ENCODE measurements around the gene LAPTM5. TPM values are rescaled to one million over a fixed set of nuclear protein-coding genes. Genes with fewer than 3 reads are reported as not detected.

LAPTM5 gene
- total and polyA plus RNA-seq, 2 donors: 88.6 to 364 TPM

DNA sequence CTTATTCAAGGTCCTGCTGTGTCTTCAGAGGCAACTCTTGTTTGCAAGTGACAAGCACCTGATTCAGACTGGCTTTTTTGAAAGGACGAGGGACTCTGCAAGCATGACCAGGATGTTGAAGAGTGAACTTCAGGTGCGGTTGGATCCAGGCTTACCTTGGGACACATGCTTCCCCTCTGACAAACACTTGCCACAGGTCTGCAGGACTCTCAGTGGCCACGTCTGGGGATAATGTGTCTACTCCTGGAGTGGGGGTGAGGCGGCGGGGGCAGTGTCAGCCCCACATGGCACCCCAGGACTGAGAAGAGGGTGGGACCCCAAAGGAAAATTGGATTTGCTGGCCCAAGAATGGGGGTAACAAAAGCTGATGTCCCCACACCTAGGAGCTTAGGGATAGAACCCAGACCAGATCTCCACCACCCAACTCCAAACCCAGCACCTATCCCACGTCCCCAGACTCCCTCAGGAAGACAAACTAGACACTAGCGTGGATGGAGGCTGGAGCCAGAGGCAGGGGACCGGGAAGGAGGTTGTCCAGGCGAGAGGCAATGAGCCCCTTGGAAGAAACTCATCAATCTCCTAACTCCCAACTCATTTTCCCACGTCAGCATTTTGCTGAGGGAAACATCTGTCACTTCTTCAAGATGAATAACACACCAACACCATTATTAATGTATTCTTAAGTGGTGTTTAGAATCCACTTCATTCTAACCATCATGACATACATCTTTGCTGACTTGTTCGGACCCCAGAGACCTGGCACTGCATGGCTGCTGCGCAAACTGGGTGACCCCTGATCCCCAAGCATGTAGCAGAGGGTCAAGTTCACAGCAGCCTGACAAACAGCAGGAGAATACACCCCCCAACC lies 32.0 kb upstream of the LAPTM5 start:
- WGBS: 85% methylated on average over 12 of the region's 12 CpGs
- Histone ChIP-seq H3K27me3 (ENCODE audit: control insufficient read depth in 2 of 2, insufficient read depth in 1 of 2, low read length in 1 of 2) (peaks cover 0 to 33% of the 10 kb centered on the region in 2 donors), H3K4me3 (ENCODE audit: low read length in 2 of 2) (no peak overlapping the region), H3K9me3 (ENCODE audit: control insufficient read depth in 2 of 2, insufficient read depth in 1 of 2, low read length in 1 of 2) (no peaks in the 10 kb centered on the region), H3K27ac (ENCODE audit: low read depth in 1 of 2, low read length in 1 of 2) (no peak overlapping the region), H3K4me1 (ENCODE audit: control insufficient read depth in 2 of 2, insufficient read depth in 2 of 2, low read length in 2 of 2) (peaks cover 0 to 3% of the 10 kb centered on the region in 2 donors), H3K36me3 (ENCODE audit: control insufficient read depth in 2 of 2, insufficient read depth in 2 of 2, low read length in 1 of 2) (no peaks in the 10 kb centered on the region)
- DNase-seq (ENCODE audit: low read depth in 6 of 9, low spot score in 9 of 9): no peak

GRCh38 chr1:30788580-30789387 lies 31.2 kb upstream of the LAPTM5 start:
- WGBS: 95% methylated on average over 9 of the region's 9 CpGs
- Histone ChIP-seq H3K27ac (ENCODE audit: low read depth in 1 of 2, low read length in 1 of 2) (no peak overlapping the region), H3K9me3 (ENCODE audit: control insufficient read depth in 2 of 2, insufficient read depth in 1 of 2, low read length in 1 of 2) (no peaks in the 10 kb centered on the region), H3K4me1 (ENCODE audit: control insufficient read depth in 2 of 2, insufficient read depth in 2 of 2, low read length in 2 of 2) (peaks cover 0 to 3% of the 10 kb centered on the region in 2 donors), H3K36me3 (ENCODE audit: control insufficient read depth in 2 of 2, insufficient read depth in 2 of 2, low read length in 1 of 2) (no peaks in the 10 kb centered on the region), H3K27me3 (ENCODE audit: control insufficient read depth in 2 of 2, insufficient read depth in 1 of 2, low read length in 1 of 2) (peaks cover 0 to 33% of the 10 kb centered on the region in 2 donors), H3K4me3 (ENCODE audit: low read length in 2 of 2) (no peak overlapping the region)
- DNase-seq (ENCODE audit: low read depth in 6 of 9, low spot score in 9 of 9): no peak

GRCh38 chr1:30787856-30788495 lies 30.4 kb upstream of the LAPTM5 start:
- Histone ChIP-seq H3K27ac (ENCODE audit: low read depth in 1 of 2, low read length in 1 of 2) (no peak overlapping the region), H3K4me1 (ENCODE audit: control insufficient read depth in 2 of 2, insufficient read depth in 2 of 2, low read length in 2 of 2) (peaks cover 3% of the 10 kb centered on the region in 2 donors), H3K4me3 (ENCODE audit: low read length in 2 of 2) (no peak overlapping the region), H3K36me3 (ENCODE audit: control insufficient read depth in 2 of 2, insufficient read depth in 2 of 2, low read length in 1 of 2) (no peaks in the 10 kb centered on the region), H3K9me3 (ENCODE audit: control insufficient read depth in 2 of 2, insufficient read depth in 1 of 2, low read length in 1 of 2) (no peaks in the 10 kb centered on the region), H3K27me3 (ENCODE audit: control insufficient read depth in 2 of 2, insufficient read depth in 1 of 2, low read length in 1 of 2) (peaks cover 0 to 30% of the 10 kb centered on the region in 2 donors)
- DNase-seq (ENCODE audit: low read depth in 6 of 9, low spot score in 9 of 9): no peak
- 97% methylated on average over 21 of the region's 21 CpGs for WGBS

DNA sequence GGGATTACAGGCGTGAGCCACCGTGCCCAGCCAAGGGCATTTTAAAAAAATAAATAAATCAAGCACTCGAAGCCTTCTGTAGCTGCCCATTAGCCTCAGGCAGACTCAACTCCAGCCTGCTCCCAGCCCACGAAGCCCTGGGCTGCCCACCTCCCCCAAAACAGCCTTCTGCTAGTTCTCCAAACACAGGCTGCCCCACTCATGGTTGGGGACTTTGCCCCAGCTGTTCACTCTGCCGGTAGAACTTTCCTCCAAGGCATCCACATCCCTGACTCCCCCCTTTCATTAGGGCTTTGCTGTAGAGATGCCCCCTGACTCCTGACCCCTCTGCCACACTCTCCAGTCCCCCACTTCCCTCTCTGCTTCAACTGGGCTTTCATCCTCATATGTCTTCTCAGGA lies 29.7 kb upstream of the LAPTM5 start:
- Histone ChIP-seq H3K9me3 (ENCODE audit: control insufficient read depth in 2 of 2, insufficient read depth in 1 of 2, low read length in 1 of 2) (no peaks in the 10 kb centered on the region), H3K4me3 (ENCODE audit: low read length in 2 of 2) (no peak overlapping the region), H3K27ac (ENCODE audit: low read depth in 1 of 2, low read length in 1 of 2) (no peak overlapping the region), H3K27me3 (ENCODE audit: control insufficient read depth in 2 of 2, insufficient read depth in 1 of 2, low read length in 1 of 2) (peaks cover 0 to 29% of the 10 kb centered on the region in 2 donors), H3K4me1 (ENCODE audit: control insufficient read depth in 2 of 2, insufficient read depth in 2 of 2, low read length in 2 of 2) (peaks cover 3 to 10% of the 10 kb centered on the region in 2 donors), H3K36me3 (ENCODE audit: control insufficient read depth in 2 of 2, insufficient read depth in 2 of 2, low read length in 1 of 2) (no peaks in the 10 kb centered on the region)
- WGBS: 89% methylated on average over 5 of the region's 5 CpGs
- no peak for DNase-seq (ENCODE audit: low read depth in 6 of 9, low spot score in 9 of 9)

- WGBS: 85% methylated on average over 13 of the region's 13 CpGs
- Histone ChIP-seq H3K36me3 (ENCODE audit: control insufficient read depth in 2 of 2, insufficient read depth in 2 of 2, low read length in 1 of 2) (no peaks in the 10 kb centered on the region), H3K27me3 (ENCODE audit: control insufficient read depth in 2 of 2, insufficient read depth in 1 of 2, low read length in 1 of 2) (peaks cover 0 to 27% of the 10 kb centered on the region in 2 donors), H3K27ac (ENCODE audit: low read depth in 1 of 2, low read length in 1 of 2) (no peak overlapping the region), H3K4me1 (ENCODE audit: control insufficient read depth in 2 of 2, insufficient read depth in 2 of 2, low read length in 2 of 2) (peaks cover 3 to 10% of the 10 kb centered on the region in 2 donors), H3K9me3 (ENCODE audit: control insufficient read depth in 2 of 2, insufficient read depth in 1 of 2, low read length in 1 of 2) (no peaks in the 10 kb centered on the region), H3K4me3 (ENCODE audit: low read length in 2 of 2) (no peak overlapping the region)
- DNase-seq (ENCODE audit: low read depth in 6 of 9, low spot score in 9 of 9): no peak
These were observed 28.9 kb upstream of the LAPTM5 start for GRCh38 chr1:30786264-30786991.

- no peaks in the 10 kb centered on the region for H3K9me3 ChIP-seq (ENCODE audit: control insufficient read depth in 2 of 2, insufficient read depth in 1 of 2, low read length in 1 of 2)
- WGBS: 94% methylated on average over 7 of the region's 7 CpGs
- DNase-seq (ENCODE audit: low read depth in 6 of 9, low spot score in 9 of 9): no peak
- peaks cover under 1 to 10% of the 10 kb centered on the region in 2 donors for H3K4me1 ChIP-seq (ENCODE audit: control insufficient read depth in 2 of 2, insufficient read depth in 2 of 2, low read length in 2 of 2)
- no peak overlapping the region for H3K27ac ChIP-seq (ENCODE audit: low read depth in 1 of 2, low read length in 1 of 2)
- H3K36me3 ChIP-seq (ENCODE audit: control insufficient read depth in 2 of 2, insufficient read depth in 2 of 2, low read length in 1 of 2): no peaks in the 10 kb centered on the region
- H3K4me3 ChIP-seq (ENCODE audit: low read length in 2 of 2): no peak overlapping the region
- peaks cover 0 to 27% of the 10 kb centered on the region in 2 donors for H3K27me3 ChIP-seq (ENCODE audit: control insufficient read depth in 2 of 2, insufficient read depth in 1 of 2, low read length in 1 of 2)
These were observed 28.1 kb upstream of the LAPTM5 start for GRCh38 chr1:30785714-30786113.

- WGBS: 94% methylated on average over 7 of the region's 7 CpGs
- no peaks in the 10 kb centered on the region for H3K36me3 ChIP-seq (ENCODE audit: control insufficient read depth in 2 of 2, insufficient read depth in 2 of 2, low read length in 1 of 2)
- H3K4me3 ChIP-seq (ENCODE audit: low read length in 2 of 2): no peak overlapping the region
- no peak for DNase-seq (ENCODE audit: low read depth in 6 of 9, low spot score in 9 of 9)
- H3K4me1 ChIP-seq (ENCODE audit: control insufficient read depth in 2 of 2, insufficient read depth in 2 of 2, low read length in 2 of 2): peaks cover 0 to 10% of the 10 kb centered on the region in 2 donors
- H3K27me3 ChIP-seq (ENCODE audit: control insufficient read depth in 2 of 2, insufficient read depth in 1 of 2, low read length in 1 of 2): peaks cover 0 to 27% of the 10 kb centered on the region in 2 donors
- no peaks in the 10 kb centered on the region for H3K9me3 ChIP-seq (ENCODE audit: control insufficient read depth in 2 of 2, insufficient read depth in 1 of 2, low read length in 1 of 2)
- H3K27ac ChIP-seq (ENCODE audit: low read depth in 1 of 2, low read length in 1 of 2): no peak overlapping the region
These were observed 27.6 kb upstream of the LAPTM5 start for GRCh38 chr1:30785181-30785580.

- DNase-seq (ENCODE audit: low read depth in 6 of 9, low spot score in 9 of 9): no peak
- H3K27me3 ChIP-seq (ENCODE audit: control insufficient read depth in 2 of 2, insufficient read depth in 1 of 2, low read length in 1 of 2): peaks cover 0 to 20% of the 10 kb centered on the region in 2 donors
- no peaks in the 10 kb centered on the region for H3K9me3 ChIP-seq (ENCODE audit: control insufficient read depth in 2 of 2, insufficient read depth in 1 of 2, low read length in 1 of 2)
- no peak overlapping the region for H3K4me3 ChIP-seq (ENCODE audit: low read length in 2 of 2)
- no peak overlapping the region for H3K27ac ChIP-seq (ENCODE audit: low read depth in 1 of 2, low read length in 1 of 2)
- H3K4me1 ChIP-seq (ENCODE audit: control insufficient read depth in 2 of 2, insufficient read depth in 2 of 2, low read length in 2 of 2): peaks cover 4 to 20% of the 10 kb centered on the region in 2 donors
- 74% methylated on average over 16 of the region's 16 CpGs for WGBS
- H3K36me3 ChIP-seq (ENCODE audit: control insufficient read depth in 2 of 2, insufficient read depth in 2 of 2, low read length in 1 of 2): no peaks in the 10 kb centered on the region
These were observed 25.8 kb upstream of the LAPTM5 start for GRCh38 chr1:30783256-30783915.
